Activated CD8-positive, alpha-beta memory T cell treated with anti-CD3 and anti-CD28 coated beads for 48 hours (primary cell): ENCODE data around the gene TRPV5.
"Not testable (repeated sequence)": the region's sequence is repeated elsewhere in the genome, so short reads cannot be mapped to it uniquely, and the experiment has no call there.

Experiments used
- DNase-seq, 3 experiments: peaks; one replicate each; pipeline ENCODE4 v3.0.0-alpha.2; 2020; ENCODE audit warnings: low read depth in 2 of 3, low spot score in 2 of 3

Gene TRPV5

DNA sequence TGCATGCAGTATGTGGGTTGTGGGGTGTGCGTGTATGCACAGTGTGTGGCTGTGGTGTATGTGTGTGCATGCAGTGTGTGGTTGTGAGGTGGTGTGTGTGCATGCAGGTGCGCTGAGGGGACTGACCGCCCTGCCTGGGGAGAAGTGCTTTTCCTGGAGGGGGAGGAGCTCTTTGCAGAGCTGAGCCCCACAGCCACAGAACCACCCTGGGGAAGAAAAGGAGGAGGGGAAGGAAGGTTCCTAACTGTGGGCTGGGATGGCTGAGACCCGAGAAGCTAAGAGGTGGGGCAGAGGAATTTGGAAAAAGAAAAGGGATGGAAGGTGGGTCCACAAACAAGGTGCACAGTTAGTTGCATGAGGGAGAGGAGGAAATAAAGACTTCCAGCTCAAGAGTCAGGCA is at the start of gene TRPV5:
Gene TRPV5, minus strand, starts transcription at position 123 of the 400 bp plus-strand sequence. CDS start 287 bp downstream, outside the sequence.
- DNase-seq, result no peak

DNA sequence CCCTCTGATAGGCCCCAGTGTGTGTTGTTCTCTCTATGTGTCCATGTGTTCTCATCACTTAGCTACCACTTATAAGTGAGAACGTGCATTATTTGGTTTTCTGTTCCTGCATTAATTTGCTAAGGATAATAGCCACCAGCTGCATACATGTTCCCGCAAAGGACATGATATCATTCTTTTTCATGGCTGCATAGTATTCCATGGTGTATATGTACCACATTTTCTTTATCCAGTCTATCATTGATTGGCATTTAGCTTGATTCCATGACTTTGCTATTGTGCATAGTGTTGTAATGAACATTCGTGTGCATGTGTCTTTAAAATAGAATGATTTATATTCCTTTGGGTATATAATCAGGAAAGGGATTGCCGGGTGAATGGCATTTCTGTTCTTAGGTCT is 44.9 kb upstream of the TRPV5 start:
- DNase-seq, result not testable (repeated sequence)

DNA sequence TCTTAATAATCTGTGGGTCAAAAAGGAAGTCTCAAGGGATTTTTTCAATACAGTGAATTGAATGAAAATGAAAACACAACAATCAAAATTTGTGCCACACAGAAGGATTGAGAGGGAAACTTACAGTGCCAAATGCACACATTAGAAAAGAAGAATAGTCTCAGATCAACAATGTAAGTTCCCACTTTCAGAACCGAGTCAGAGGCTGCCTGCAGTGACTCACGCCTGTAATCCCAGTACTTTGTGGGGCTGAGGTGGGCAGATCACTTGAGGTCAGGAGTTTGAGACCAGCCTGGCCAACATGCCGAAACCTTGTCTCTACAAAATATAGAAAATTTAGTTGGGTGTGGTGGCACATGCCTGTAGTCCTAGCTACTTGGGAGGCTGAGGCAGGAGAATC is 41.1 kb upstream of the TRPV5 start:
- no peak for DNase-seq

DNA sequence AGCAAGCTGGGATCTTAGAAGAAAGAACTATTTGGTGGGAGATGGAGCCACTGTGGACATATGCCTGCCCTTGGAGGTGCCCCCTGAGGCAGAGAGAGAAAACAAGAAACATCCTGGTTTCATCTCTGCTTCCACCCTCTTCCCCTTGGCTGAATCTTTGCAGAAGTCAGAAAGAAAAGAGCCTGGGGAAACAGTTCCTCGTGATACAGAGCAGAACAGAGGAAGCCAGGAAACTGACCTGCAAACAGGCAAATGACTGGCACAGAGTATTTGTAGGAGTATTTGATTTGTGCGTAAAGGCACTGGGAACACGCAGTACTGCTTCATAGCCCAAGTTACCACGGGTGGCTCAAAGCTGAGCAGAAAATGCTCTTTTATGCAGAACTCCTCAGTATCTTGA is 35.6 kb upstream of the TRPV5 start:
- no peak for DNase-seq

DNA sequence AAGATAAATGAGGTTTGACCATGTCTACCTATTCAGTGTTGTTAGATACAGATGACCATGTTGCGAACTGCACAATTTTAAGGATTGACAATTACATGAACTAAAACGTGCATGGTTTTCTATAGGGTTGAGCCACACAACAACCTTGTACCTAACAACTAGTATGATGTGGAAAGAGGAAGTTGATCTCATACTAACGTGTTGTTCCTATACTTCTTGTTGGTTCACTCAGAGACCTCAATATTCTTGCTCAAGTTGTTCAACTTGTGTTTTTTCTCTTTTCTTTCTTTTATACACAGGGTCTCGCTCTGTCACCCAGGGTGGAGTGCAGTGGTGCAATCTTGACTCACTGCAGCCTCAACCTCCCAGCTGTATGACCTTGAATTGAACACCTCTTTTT is 34.7 kb upstream of the TRPV5 start:
- DNase-seq, result no peak

DNA sequence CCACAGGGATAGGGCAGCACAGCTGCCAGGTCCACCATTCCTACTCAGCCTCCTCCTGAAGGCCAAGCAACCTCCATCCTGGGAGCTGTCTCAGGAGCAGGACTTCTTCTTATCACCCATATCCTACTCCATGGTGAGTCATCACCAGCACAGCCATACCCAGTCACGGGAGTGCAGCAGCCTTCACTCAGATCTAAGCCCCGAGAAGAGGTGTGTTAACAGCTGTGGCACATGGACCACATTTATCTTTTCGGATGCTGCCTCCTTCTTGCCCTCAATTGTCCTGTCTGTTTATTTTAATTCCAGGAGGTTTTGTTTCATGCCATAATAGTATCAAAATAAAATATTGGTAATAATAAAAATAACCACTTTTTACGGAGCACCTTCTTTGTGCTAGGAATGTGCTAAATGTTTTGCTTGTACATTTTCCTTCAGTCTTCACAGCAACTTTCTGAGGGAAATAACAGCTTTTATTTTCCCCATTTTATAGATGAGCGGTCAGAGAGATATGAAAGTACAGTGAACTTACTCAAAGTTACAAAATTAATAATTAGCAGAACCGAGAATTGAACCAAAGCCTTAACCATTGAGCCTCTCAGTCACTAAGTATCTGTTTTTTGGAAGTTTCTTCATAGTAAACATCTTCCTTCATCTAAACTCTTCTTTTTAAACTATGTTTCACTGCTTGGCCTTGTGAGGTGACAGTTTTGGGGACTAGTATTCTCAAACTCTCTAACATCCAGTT is 31.1 kb upstream of the TRPV5 start:
- DNase-seq, result no peak

DNA sequence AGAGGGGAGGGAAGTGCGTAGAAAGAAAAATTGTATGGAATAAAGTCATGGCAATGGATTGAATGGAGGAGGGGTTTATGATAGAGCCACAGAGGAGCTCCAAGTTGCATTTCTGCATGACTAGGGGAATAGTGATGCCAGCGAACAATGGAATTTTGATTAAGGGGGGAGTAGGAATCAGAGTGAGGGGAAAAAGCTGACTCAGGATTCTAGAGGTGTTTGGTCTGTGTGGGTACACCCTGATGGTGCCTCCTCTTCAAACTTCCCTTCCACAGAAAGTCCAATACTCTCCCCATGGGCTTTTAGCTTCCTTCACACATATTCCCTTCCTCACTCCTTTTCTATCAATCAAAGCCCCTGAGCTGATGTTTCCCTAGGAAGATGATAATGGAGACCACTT is 30.4 kb upstream of the TRPV5 start:
- no peak for DNase-seq

DNA sequence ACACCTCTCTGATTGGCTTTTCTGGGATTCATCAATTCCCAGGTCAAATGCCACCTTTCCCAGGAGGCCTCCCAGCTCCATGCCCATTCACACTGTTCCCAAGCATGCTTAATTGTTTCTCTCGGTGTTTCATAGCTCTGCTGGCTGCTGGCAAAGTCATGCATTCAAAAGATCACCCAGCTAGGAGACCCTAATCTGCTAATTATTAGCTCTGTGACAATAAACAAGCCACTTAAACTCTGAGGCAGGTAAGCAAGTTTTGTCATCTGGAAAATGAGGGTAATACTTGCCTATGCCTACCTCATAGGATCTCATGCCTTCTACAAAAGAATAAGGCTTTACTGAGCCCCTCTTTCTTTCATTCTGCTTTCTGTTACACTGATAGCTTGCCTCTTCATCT is 29.4 kb upstream of the TRPV5 start:
- no peak for DNase-seq

DNA sequence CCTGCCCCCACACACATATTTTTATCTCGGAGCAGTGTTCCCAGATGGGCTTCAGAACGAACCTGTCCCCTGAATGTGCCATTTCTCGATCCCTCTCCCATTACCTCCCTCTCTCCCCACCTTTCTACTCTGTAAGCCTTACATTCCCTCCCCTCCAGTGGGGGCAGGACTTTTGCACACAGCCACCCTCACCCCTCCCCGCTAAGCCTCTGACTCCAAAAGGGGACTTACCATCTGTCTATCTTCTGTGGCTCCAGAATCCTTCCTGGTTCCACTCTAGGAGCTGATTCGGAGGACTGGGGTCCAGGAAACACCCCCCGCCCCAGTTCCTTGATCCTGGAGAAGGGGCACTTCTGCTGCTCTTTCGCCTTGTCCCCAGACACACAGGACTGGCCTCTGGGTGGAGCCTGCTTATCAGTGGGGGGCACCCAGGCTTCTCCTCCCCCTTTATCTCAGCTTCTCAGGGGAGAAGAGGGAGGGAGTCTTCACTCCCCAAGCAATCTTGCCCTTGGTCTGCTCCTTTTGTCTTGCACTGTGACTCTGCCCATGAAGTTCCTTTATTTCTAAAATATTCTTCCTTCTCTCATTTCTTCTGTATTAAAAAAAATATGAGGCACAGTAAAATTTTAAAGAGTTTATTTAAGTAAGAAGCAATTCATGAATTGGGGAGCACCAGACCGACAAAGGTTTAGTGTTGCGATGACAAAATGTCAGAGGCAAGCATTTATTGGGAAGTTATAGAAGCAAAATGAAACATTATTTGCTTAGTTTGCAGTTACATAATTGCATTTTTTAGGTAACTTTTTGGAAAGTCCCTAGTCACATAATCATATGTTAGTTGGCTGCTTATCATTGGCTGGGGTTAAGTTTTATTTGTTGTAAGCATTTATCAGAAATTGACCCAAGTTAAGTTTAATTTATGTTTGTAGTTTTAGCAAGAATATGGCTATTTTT is 28.7 kb upstream of the TRPV5 start, which contains the start of gene KEL:
Gene KEL, minus strand, starts transcription at position 391 of the 954 bp plus-strand sequence. Its CDS starts 157 bp downstream, at position 234.
- DNase-seq, result no peak

DNA sequence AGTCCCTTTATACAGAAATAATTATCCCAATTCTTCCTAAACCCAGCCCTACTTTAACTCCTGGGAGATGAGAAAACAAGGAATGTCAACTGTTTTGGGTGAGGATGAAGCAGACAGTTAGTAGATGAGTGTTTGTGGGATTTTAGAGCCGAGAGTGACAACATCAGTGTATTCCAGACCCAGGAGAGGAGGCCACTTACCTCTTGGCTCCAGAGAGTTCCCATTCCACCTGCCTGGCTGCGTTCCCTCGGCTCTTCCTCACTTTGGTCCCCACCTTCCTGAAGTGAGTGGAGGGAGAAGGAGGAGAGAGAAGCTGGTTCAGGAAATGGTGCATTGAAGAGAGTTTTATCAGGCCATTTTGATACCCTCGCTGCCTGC is 28.0 kb upstream of the TRPV5 start:
- no peak for DNase-seq

DNA sequence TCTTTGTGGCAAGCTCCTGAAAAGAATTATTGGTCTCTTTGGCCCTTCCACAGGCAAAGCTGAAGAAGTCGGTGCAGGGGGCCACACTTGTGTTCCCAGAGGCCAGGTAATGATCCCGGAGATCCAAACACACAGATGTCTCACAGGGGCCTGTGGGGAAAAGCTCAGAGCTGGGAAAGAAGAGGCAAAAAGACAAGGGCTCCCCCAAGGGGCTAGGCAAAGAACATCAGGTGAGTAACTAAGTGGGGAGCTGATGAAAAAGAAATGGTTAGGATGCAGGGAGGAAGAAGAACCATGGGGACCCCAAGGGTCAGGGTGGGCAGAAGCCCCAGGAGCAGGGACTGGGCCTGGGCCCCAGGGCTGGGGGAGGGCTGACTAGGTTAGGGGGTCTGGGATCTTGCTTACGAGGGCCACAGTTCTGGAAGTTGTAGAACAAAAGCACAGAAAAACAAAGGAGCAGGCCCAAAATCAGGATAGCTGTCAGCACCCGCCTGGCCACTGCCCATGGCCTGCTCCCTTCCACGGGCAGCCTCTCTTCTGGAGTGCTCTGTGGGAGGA is 27.5 kb upstream of the TRPV5 start:
- DNase-seq, result no peak

DNA sequence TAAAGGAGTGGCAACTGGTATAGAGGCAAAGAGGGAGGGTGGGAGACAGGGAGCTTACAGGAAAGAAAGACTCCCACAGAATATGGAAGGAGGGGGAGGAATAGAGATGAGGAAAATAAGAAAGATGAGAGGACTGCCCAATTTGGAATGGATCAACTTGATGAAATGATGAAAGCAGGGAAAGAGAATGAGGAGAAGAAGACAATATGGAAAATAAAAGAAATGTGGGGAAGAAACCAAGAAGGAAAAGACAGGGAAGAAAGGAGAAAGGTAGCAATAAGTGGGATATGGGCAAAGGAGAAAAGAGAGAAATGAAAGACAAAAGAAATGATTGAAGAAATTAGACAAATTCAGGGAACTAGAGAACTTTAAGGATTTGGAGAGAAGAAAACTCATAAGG is 25.7 kb upstream of the TRPV5 start:
- no peak for DNase-seq

DNA sequence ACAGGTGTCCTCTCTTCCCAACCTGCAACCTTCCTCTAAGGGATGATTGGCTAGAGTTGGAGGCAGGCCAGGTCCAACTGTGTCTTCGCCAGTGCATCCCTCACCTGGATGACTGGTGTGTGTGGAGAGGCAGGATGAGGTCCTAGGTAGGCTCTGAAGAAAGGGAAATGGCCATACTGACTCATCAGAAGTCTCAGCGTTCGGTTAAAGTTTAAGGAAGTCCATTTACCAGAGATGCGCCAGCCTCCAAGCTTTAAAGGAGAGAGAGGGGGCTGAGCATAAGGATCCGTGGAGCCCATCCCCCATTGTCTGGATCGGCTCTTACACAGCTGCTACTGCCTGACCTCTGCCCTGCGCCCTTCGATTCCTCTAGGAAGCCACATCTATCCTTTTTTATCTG is 24.2 kb upstream of the TRPV5 start:
- no peak for DNase-seq

DNA sequence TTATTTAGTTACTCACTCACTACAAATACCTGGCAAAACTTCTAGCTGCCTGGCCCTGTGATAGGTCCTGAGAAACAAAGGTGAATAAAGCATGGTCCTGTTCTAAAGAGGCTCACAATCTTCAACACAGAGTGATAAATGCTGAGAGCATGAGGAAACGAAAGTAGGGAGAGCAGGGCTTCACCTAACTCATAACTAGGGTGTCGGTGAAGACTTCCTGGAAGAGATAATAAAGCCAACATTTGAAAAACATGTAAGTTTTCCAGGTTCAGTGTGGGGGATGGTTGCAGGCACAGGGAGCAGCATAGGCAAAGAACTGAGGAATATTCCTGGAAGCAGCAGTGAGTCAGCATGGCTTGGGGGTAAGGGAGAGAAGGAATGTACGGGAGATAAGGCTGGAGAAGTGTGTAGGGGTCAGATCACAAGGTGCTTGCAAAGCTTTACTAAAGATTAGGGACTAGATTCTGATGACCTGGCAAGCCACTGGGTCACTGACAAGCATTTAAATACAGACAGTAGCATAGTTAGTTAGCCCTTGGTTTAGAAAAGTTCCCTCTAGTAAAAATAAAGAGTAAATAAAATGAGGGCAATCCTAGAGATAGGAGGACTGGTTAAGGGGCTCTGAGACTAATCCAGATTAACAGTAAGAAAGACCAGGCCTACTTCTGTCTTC is 23.5 kb upstream of the TRPV5 start:
- no peak for DNase-seq

DNA sequence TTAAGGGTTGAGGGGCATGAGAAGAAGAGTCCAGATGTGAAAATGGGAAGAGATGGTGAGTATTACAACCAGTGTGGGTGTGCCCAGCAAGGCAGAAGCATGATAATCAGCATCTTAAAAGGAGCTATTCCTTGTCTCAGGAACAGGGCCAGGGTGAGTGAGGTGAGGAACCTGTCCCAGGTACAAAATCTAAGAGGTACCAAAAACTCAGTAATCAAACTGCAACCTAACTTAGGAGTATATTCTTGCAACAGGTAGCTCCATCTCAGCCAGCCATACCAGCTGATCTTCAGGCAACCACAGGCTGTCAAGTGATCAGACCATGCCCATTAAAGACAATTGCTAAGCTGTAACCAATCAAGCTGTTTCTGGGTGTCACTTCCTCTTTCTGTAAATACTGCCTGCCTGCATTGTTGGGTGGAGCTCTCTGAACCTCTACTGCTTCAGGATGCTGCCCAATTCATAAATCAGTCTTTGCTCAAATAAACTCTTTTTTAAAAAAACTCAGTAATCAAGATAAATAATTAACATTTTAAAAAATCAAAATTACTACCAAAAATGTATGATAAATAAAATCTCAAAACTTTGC is 21.2 kb upstream of the TRPV5 start:
- DNase-seq, result no peak

DNA sequence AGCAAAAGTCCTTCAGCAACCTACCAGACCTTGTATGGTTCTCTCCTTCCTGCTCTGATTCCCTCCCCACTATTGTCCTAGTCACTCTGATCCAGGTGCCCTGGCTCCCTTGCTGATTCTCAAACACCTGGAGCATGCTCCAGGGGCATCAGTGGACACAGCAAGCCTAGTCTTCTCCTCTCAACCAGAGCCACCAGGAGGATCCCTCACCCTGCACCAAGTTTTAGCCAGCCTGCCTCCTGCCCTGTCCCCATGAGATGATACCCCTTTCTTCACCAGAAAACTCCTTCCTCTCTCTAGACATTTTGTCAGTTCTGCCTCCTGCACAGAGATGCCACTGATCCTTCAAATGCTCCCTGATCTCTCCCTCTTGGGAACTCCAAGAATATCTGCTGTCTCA is 16.7 kb upstream of the TRPV5 start:
- DNase-seq, result no peak

DNA sequence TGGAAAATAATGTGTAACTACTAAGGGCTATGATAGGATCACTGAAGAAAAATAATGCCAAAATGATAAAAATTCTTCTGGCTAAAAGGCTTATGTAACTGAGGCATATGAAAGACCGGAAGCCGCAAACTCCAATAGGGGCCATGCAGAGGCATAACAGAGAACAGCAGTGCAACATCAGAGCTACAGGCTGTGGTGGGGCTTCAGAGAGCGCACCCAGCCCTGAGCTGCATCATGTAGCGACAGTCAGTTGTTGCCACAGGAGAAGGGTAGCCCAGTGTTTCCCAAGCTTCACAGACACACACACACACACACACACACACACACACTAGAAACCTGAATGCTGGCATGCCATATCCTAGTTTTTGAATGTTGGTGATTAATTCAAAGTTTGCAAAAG is 15.1 kb upstream of the TRPV5 start:
- no peak for DNase-seq

DNA sequence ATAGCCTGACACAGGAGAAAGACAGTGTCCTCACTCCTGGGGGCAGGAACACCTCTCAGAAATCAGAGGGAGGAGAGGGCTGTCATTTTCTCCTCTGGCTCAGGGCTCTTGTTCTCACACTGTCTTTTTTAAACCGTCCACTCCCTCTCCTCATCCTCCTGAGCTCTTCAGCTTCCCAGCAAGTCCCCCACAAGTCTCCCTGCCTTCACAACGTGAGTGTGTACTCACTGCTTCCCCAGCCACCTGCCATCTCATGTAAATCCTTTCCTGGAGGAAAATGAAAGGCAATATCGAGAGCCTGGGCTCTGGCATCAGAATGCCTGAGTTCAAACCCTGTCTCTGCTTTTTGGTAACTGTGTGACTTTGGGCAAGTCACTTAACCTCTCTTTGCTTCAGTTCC is 11.5 kb upstream of the TRPV5 start:
- no peak for DNase-seq

DNA sequence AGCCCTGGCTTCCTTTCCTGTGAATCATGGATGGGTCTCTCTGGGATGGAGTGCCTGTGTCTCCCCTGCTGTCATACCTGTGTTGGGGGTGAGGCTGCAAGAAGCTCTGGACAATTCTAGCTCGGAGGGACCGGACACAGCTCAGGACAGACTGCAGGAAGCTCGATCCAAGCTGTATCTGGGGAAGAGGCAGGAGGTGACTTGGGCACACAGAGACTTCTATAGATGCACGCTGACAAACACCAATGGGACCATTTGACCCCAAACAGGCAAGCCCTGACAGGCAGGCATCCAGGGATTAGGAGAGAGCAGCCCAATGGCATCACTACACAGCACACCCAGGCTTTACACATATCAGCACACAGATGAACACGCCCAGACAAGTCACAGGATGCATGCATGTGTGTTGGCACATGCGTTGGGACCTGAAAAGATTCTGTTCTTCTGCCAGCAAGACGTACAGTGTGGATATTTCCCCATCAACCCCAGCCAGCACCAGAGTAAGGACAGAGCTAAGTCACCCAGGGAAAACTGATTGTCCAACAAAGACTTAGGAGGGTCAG is 10.2 kb upstream of the TRPV5 start:
- no peak for DNase-seq

DNA sequence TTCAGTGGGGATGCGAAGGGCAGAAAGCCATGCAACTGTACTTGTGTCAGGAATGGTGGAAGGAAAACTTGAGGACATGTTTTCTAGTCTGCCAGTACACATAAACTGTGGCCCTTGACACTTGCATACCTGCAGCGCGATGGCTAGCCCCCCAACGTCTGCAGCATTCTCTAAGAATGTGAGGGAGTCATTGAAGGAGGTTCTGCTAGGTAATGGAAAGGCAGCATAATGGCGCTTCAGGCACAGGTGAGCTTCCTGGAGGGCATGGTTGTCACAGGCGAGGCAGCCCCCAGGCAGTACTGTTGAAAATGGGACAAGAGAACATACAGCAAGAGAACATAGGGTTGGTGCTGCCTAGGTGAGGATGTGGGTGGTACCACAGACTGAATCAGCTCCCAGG is 9.2 kb upstream of the TRPV5 start:
- DNase-seq, result no peak

DNA sequence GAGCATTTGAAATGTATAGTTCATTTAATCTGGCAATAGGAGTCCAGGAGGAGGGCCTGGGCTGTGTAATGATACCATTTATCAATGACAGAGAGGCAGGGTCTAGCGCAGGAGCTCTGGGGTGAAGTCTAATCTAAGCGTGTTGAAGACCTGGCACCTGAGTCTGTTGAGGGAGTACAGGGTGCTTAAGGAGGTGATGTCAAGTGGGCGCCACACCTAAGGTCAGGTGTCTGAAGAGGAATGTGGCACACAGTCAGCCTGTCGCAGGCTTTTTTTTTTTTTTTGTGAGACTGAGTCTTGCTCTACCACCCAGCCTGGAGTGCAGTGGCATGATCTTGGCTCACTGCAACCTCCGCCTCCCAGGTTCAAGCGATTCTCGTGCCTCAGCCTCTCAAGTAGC is 8.0 kb upstream of the TRPV5 start:
- DNase-seq, result no peak
